ENCODE data around the gene HIVEP1. TPM values are rescaled to one million over a fixed set of nuclear protein-coding genes. Genes with fewer than 3 reads are reported as not detected.
A peak's percentile ranks its signal among the peaks of the same experiment; 100 is the strongest.

The HIVEP1 gene
- total and polyA plus RNA-seq, 3 donors from 2014 or later, result 15.5 to 53.3 (median 44.1) TPM

DNA sequence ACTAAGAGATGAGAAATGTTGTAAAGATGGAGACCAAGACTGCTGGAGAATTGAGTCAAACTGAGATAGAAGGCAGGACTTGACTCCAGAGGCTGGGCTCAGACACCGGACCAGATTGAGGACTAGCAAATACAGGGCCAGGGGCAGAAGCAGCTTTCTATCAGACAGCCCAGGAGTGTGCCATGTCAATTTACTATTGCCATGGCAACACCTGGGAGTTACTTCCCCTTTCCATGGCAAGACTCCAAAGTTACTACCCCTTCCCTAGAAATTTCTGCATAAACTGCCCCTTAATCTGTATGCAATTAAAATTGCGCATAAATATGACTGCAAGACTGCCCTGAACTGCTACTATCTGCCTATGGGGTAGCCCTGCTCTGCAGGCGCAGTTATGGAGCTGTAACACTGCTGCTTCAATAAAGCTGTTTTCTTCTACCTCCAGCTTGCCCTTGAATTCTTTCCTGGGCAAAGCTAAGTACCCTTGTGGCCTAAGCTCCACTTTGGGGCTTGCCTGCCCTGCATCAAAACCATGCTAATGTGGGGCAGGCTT is 188.0 kb downstream of the HIVEP1 start:
- Histone ChIP-seq H3K9me3 (no peaks in the 10 kb centered on the region), H3K27me3 (no peaks in the 10 kb centered on the region), H3K36me3 (ENCODE audit: low read depth, missing control alignments) (no peaks in the 10 kb centered on the region), H3K4me3 (no peak overlapping the region), H3K4me1 (no peaks in the 10 kb centered on the region), H3K27ac (no peak overlapping the region)
- no peak for DNase-seq
- 85 to 97% methylated on average over 3 of the region's 3 CpGs for WGBS, 2 donors
- TF ChIP-seq CTCF (IDR thresholded peaks at IDR 0.05) (no peak), POLR2A (IDR thresholded peaks at IDR 0.05) (no peak)
- intact Hi-C loops (cut with DNase I; ENCODE audit: low total_unique reads), result no loop called here

DNA sequence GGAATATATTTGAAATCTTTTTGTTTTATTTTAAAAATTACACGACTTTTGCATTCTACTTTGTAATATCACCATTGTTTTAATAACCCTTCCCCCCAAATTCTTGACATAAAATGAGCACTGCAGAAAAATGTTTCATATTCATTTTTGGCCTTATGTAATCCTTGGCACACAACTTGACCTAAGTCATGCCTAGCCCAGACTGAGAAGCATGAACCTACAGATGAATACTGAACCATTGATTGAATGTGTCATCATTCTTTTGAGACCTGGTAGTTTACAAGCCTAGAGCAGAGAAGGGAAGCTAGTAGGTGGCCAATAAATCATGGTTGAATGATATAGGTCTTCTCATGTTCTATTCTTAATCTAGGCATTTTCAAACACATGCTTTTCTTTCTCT is 188.6 kb downstream of the HIVEP1 start:
- Histone ChIP-seq H3K27ac (no peak overlapping the region), H3K36me3 (ENCODE audit: low read depth, missing control alignments) (no peaks in the 10 kb centered on the region), H3K9me3 (no peaks in the 10 kb centered on the region), H3K4me1 (no peaks in the 10 kb centered on the region), H3K27me3 (no peaks in the 10 kb centered on the region), H3K4me3 (no peak overlapping the region)
- WGBS, 2 donors, result 33 to 43% methylated on average over 1 of the region's 1 CpG
- DNase-seq, result no peak
- no peak for TF ChIP-seq POLR2A (IDR thresholded peaks at IDR 0.05)
- TF ChIP-seq CTCF (IDR thresholded peaks at IDR 0.05), result no peak
- intact Hi-C loops (cut with DNase I; ENCODE audit: low total_unique reads), result no loop called here

- intact Hi-C loops (cut with DNase I; ENCODE audit: low total_unique reads), result no loop called here
- Histone ChIP-seq H3K9me3 (no peaks in the 10 kb centered on the region), H3K27me3 (no peaks in the 10 kb centered on the region), H3K4me3 (no peak overlapping the region), H3K36me3 (ENCODE audit: low read depth, missing control alignments) (no peaks in the 10 kb centered on the region), H3K27ac (no peak overlapping the region), H3K4me1 (no peaks in the 10 kb centered on the region)
- DNase-seq, result no peak
- no peak for TF ChIP-seq CTCF (IDR thresholded peaks at IDR 0.05)
- 54 to 62% methylated on average over 6 of the region's 6 CpGs for WGBS, 2 donors
These were observed 190.9 kb downstream of the HIVEP1 start for GRCh38 chr6:12203001-12203400.

DNA sequence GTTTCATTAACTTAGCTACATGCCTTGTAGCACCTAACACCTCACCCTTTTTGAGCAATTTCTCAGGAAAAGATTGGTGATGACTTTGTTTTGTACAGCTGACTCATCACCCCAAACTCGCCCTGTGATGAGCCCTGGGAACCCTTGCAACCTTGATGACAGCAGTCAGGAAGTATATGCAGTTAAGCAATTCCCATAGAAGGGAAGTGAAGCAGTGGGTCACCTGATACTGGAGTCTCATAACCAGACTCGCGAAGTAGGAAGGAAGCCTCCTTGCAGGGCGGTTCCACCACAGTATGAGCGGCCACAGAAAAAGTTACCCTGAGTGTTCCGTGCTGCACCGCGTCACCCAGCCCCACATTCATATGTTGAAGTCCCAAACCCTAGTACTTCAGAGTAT is 196.1 kb downstream of the HIVEP1 start:
- intact Hi-C loops (cut with DNase I; ENCODE audit: low total_unique reads), result no loop called here
- peak; percentile 19 for DNase-seq
- Histone ChIP-seq H3K36me3 (ENCODE audit: low read depth, missing control alignments) (no peaks in the 10 kb centered on the region), H3K9me3 (no peaks in the 10 kb centered on the region), H3K4me3 (no peak overlapping the region), H3K27me3 (no peaks in the 10 kb centered on the region), H3K4me1 (peaks cover 5% of the 10 kb centered on the region), H3K27ac (no peak overlapping the region)
- 90 to 93% methylated on average over 8 of the region's 8 CpGs for WGBS, 2 donors
- no peak for TF ChIP-seq POLR2A (IDR thresholded peaks at IDR 0.05)
- TF ChIP-seq CTCF (IDR thresholded peaks at IDR 0.05), result no peak

DNA sequence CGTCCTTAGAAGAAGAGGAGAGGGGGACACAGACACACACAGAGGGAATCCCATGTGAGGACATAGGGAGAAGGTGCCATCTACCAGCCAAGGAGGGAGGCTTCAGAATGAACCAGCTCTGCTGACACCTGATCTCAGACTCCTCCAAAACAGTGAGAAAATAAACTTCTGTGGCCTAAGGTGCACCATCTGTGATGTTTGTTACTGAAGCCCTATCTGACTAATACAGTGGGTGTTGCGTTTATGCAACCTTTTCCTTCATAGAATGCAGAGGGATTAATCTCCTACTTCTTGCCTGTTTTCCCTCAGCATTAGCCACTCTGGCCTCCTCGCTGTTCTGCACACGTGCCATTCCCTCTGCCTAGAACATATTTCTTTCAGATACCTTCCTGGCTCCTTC is 196.6 kb downstream of the HIVEP1 start:
- no peak overlapping the region for H3K4me3 ChIP-seq
- 85 to 93% methylated on average over 4 of the region's 4 CpGs for WGBS, 2 donors
- peaks cover 5% of the 10 kb centered on the region for H3K4me1 ChIP-seq
- H3K27me3 ChIP-seq, result no peaks in the 10 kb centered on the region
- no peak for DNase-seq
- H3K36me3 ChIP-seq (ENCODE audit: low read depth, missing control alignments), result no peaks in the 10 kb centered on the region
- no peaks in the 10 kb centered on the region for H3K9me3 ChIP-seq
- no peak overlapping the region for H3K27ac ChIP-seq
- intact Hi-C loops (cut with DNase I; ENCODE audit: low total_unique reads), result no loop called here
- TF ChIP-seq CTCF (IDR thresholded peaks at IDR 0.05), result no peak
- no peak for TF ChIP-seq POLR2A (IDR thresholded peaks at IDR 0.05)

Measured in testis (tissue), 3 donors.